Measurements from ENCODE around the gene PPP6C.
"Not testable (repeated sequence)": the region's sequence is repeated elsewhere in the genome, so short reads cannot be mapped to it uniquely, and the experiment has no call there.

Gene PPP6C

GRCh38 chr9:125141751-125142150 lies 47.9 kb downstream of the PPP6C start:
- no peak for DNase-seq (ENCODE audit: low spot score)

GRCh38 chr9:125141251-125141650 lies 48.4 kb downstream of the PPP6C start:
- DNase-seq (ENCODE audit: low spot score) = no peak

GRCh38 chr9:125140576-125140975 lies 49.0 kb downstream of the PPP6C start:
- no peak for DNase-seq (ENCODE audit: low spot score)

- DNase-seq (ENCODE audit: low spot score) = no peak
Measured at GRCh38 chr9:125137200-125137599, 52.4 kb downstream of the PPP6C start.

DNA sequence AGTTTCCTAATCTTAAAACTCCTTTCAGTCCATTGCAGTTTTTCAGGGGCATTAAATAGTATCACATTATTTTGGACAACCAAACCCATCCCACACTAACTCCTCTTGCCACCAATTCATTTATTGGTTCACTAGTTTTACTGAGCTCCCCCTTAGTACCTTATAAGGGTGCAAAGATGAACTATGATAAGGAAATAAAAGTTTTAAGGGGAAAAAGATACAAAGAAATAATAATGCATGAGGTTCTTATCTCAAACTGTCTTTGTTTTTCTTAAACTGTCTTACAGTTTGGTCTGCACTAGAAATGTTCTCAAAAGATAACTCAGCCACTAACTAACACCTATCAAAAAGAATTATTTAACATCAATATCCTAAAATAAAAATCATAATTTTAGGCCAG lies 54.6 kb downstream of the PPP6C start:
- no peak for DNase-seq (ENCODE audit: low spot score)

GRCh38 chr9:125133403-125134329 lies 55.9 kb downstream of the PPP6C start:
- no peak for DNase-seq (ENCODE audit: low spot score)

DNA sequence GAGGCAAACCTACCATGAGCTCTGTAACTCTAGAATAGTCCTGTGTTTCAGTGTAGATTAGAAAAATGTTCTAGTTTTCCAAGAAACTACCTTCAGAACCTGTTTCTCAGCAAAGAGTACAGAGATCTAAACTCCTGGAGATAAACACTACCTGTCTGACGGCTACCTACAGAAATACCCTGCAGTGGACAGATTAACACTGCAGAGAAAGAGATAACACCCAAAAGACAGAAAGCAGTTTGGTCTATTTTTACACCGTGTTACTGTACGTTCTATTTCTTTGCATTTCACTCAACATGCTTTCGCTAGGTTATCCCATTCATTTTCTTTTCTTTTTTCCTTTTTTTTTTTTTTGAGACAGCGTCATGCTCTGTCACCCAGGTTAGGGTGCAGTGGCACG lies 57.8 kb downstream of the PPP6C start:
- DNase-seq (ENCODE audit: low spot score) = no peak

DNA sequence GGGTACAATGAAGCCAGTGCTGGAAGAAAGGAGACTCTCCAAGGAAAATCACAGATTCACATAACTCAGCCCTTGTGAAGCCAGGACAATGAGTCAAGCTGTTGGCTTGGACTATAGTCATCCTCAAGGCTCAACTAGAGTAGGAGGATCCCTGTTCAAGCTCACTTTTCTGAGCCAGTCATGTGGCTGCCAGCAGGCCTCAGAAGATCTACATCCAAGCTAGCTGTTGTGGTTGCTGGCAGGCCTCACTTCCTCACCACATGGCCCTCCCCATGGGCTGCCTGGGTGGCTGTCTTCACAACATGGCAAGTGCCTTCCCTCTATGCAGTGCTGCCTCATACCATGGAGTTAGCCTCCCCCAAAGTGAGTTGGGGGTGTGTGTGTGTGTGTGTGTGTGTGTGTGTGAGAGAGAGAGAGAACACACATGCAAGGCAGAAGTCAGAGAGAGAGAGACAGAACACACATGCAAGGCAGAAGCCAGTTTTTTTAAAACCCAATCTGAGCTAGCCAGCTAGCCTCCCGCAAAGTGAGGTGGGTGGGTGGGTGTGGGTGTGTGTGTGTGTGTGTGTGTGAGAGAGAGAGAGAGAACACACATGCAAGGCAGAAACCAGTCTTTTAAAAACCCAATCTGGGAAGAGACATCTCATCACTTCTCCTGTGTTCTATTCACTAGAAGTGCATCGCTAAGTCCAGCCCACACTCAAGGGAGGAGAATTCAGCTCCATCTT lies 63.4 kb downstream of the PPP6C start:
- no peak for DNase-seq (ENCODE audit: low spot score)

DNA sequence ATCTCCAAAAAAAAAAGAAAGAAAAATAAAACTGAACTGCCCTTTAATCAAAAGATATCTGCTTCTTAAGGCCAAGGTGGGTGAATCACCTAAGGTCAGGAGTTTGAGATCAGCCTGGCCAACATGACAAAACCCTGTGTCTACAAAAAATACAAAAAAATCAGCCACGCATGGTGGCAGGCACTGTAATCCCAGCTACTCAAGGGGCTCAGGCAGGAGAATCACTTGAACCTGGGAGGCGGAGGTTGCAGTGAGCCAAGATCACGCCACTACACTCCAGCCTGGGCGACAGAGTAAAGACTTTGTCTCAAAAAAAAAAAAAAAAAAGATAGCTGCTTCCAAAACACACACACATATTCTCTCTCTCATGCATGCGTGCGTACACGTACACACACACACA lies 64.1 kb downstream of the PPP6C start:
- DNase-seq (ENCODE audit: low spot score) = no peak

GRCh38 chr9:125121146-125121545 lies 68.5 kb downstream of the PPP6C start:
- no peak for DNase-seq (ENCODE audit: low spot score)

DNA sequence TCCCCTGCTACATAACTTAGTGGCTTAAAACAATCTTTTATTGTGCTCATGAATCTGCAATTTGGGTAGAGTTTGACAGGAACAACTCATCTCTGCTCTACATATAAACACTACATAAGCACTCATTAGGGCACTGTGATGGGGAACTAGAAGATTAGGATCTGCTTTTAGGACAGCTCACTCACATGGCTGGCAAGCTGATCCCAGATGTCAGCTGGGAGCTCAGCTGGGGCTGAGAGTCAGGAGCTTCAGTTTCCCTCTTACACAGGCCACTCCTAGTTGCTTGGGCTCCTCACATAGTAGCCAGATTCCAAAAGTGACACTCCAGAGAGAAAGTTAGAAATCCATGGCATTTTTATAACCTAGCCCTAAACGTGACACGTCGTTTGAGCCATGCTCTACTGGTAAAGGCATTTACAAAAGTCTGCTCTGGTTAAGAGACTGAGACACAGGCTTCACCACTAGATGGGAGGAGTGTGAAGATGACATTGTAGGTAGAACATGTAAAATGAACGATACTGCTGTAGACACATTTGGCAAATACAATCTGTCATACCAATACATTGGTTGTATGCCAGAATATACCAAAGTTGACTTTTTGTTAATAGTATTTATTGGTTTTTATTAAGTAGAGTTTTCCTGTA lies 69.8 kb downstream of the PPP6C start:
- no peak for DNase-seq (ENCODE audit: low spot score)

- DNase-seq (ENCODE audit: low spot score) = not testable (repeated sequence)
Measured at GRCh38 chr9:125118696-125119095, 70.9 kb downstream of the PPP6C start.

- not testable (repeated sequence) for DNase-seq (ENCODE audit: low spot score)
Measured at GRCh38 chr9:125114503-125114902, 75.1 kb downstream of the PPP6C start.

- DNase-seq (ENCODE audit: low spot score) = no peak
Measured at GRCh38 chr9:125110464-125110863, 79.1 kb downstream of the PPP6C start.

DNA sequence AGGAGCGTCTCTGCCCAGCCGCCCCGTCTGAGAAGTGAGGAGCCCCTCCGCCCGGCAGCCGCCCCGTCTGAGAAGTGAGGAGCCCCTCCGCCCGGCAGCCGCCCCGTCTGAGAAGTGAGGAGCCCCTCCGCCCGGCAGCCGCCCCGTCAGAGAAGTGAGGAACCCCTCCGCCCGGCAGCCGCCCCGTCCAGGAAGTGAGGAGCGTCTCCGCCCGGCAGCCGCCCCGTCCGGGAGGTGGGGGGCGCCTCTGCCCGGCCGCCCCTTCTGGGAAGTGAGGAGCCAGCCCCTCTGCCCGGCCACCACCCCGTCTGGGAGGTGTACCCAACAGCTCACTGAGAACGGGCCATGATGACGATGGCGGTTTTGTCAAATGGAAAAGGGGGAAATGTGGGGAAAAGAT lies 81.1 kb downstream of the PPP6C start:
- not testable (repeated sequence) for DNase-seq (ENCODE audit: low spot score)

DNA sequence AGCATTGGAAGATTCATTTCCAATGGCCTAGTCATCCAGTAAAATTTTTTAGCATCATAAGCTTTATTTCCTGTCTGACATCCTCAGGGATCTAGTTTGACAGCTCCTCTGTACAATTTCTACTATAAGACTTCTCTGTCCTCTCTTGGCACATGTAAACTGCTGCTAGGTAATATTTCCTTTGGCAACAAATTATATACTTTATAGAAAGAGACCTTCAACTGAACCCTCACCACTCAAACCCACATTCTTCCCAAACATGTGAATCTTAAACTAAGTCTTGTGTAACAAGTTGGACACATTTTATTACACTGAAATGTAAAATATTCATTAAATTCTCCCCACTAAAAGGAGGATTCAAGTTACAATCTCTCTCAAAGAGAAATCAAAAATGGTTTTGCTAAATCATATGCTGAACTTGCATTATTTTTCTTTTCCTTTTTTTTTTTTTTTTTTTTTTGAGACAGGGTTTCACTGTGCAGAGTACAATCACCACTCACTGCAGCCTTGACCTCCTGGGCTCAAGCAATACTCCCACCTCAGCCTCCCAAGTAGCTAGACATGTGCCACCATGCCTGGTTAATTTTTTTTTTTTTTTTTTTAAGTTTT lies 83.2 kb downstream of the PPP6C start:
- no peak for DNase-seq (ENCODE audit: low spot score)

GRCh38 chr9:125103770-125104460 lies 85.7 kb downstream of the PPP6C start:
- no peak for DNase-seq (ENCODE audit: low spot score)

DNA sequence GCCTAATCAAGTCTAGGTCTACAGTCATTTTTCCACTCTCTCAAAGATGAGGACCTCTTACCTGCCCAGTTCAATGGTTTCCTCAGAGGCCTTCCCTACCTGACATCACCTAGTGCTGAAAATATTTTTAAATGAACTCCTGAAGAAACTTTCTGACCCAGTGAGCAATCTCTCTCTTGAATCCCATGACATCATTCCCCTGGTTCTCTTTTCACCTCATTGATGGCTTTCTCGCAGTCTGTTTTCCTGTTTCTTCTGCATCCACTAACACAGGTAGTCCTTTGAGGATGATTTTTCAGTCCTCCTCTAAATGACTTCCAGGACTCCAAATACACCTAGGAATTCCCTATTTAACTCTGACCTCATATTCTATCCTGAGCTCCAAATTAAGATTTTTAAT lies 86.6 kb downstream of the PPP6C start:
- no peak for DNase-seq (ENCODE audit: low spot score)

- no peak for DNase-seq (ENCODE audit: low spot score)
Measured at GRCh38 chr9:125100822-125101221, 88.8 kb downstream of the PPP6C start.

DNA sequence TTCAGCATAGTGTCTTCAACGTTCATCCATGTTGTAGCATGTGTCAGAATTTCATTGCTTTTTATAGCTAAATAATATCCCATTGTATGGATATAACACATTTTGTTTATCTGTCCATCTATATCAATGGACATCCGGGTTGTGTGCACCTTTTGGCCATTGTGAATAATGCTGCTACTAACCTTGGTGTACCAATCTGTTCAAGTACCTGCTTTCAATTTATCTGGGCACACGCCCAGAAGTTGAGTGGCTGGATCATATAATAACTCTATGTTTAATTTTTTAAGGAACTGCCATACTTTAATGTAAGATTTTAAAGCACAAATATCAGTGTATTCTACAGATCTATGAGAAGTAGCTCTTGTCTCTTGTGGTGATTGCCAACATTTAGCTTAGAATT lies 89.8 kb downstream of the PPP6C start:
- DNase-seq (ENCODE audit: low spot score) = no peak

Data from HuH-7 (cell line).